ENCODE measurements around the gene WDR4. TPM values are rescaled to one million over a fixed set of nuclear protein-coding genes. Genes with fewer than 3 reads are reported as not detected.

Gene WDR4
- total and polyA plus RNA-seq, 9 of the 15 experiments (the other 6 are each of a cell fraction or from before 2014, with no cell fraction given): 5.4 to 95.4 (median 32.1) TPM

DNA sequence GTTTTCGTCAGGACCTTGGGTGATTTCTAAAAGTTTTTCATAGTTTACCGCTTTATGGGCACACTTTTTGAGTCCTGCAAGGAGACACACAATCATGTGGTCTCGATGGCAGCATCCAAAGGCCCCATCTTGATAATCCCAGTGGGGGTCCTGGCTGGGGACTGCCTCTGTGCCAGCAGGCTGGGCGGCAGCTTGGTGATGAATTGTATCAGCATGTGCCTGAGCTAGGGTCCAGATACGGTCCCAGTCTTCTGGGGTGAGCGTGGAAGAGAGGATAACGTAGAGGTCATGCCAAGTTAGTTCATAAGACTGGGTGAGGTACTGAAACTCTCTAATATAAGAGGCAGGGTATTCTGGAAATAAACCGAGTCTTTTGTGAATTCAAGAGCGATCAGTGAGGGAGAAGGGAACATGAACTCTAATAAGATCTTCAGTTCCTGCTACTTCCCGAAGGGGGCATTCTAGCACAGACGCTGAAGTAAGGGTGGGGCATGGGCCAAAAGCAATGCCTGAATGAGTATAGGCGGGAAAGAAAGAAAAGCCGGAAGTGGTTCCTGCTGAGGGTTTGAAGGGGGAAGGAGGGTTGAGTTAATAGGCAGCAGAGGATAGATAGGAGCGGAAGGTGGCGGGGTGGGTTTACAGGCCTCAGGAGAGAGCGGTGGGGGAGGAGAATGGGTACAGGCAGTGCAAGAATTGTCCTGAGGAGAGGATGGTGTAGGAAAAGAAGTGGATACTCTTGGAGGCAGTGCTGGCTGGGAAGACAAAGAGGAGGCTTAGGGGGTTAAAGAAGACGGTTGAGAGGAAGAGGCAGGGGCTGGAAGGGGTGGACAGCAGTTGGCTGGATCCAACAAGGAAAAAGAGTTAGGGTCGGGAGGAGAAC lies 44.5 kb upstream of the WDR4 start (continued):
- TF ChIP-seq SRSF9 (IDR thresholded peaks at IDR 0.05; ENCODE audit: borderline replicate concordance, low read depth, low read length) (no peak), HSF4 (CRISPR knock-in tag; IDR thresholded peaks at IDR 0.05; ENCODE audit: borderline replicate concordance) (no peak), CHD1 (IDR thresholded peaks at IDR 0.05; ENCODE audit: low read length) (no peak), RBM22 (IDR thresholded peaks at IDR 0.05; ENCODE audit: low read depth, low read length, poor library complexity, severe bottlenecking) (no peak), ZNF143 (CRISPR knock-in tag; IDR thresholded peaks at IDR 0.05) (no peak), ZKSCAN1 (IDR thresholded peaks at IDR 0.05; ENCODE audit: low read depth, low read length) (0 out of 2 replicates have a peak, but pooled peaks have one; percentile 31), RUNX1 (IDR thresholded peaks at IDR 0.05; ENCODE audit: low read depth) (no peak), HINFP (tag; conservative IDR thresholded peaks at IDR 0.05; ENCODE audit: low read depth) (0 out of 2 replicates have a peak, but pooled peaks have one; percentile 19), TAF1 (IDR thresholded peaks at IDR 0.05; ENCODE audit: control insufficient read depth, extremely low read depth, insufficient read depth, low read length, severe bottlenecking) (peak; percentile 49), KLF1 (tag; IDR thresholded peaks at IDR 0.05) (peak; percentile 74; the same call in 1 of the 2 replicates), ARHGAP35 (IDR thresholded peaks at IDR 0.05; ENCODE audit: partially characterized antibody) (peak; percentile 70), CEBPB (tag; IDR thresholded peaks at IDR 0.05) (no peak), LARP7 (IDR thresholded peaks at IDR 0.05) (peak; percentile 99), ARID4B (CRISPR knock-in tag; IDR thresholded peaks at IDR 0.05) (no peak)
- TF ChIP-seq, protein P1, sequence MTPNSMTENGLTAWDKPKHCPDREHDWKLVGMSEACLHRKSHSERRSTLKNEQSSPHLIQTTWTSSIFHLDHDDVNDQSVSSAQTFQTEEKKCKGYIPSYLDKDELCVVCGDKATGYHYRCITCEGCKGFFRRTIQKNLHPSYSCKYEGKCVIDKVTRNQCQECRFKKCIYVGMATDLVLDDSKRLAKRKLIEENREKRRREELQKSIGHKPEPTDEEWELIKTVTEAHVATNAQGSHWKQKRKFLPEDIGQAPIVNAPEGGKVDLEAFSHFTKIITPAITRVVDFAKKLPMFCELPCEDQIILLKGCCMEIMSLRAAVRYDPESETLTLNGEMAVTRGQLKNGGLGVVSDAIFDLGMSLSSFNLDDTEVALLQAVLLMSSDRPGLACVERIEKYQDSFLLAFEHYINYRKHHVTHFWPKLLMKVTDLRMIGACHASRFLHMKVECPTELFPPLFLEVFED (CRISPR knock-in tag; conservative IDR thresholded peaks at IDR 0.05): peak; percentile 92
- TF ChIP-seq, protein P2, sequence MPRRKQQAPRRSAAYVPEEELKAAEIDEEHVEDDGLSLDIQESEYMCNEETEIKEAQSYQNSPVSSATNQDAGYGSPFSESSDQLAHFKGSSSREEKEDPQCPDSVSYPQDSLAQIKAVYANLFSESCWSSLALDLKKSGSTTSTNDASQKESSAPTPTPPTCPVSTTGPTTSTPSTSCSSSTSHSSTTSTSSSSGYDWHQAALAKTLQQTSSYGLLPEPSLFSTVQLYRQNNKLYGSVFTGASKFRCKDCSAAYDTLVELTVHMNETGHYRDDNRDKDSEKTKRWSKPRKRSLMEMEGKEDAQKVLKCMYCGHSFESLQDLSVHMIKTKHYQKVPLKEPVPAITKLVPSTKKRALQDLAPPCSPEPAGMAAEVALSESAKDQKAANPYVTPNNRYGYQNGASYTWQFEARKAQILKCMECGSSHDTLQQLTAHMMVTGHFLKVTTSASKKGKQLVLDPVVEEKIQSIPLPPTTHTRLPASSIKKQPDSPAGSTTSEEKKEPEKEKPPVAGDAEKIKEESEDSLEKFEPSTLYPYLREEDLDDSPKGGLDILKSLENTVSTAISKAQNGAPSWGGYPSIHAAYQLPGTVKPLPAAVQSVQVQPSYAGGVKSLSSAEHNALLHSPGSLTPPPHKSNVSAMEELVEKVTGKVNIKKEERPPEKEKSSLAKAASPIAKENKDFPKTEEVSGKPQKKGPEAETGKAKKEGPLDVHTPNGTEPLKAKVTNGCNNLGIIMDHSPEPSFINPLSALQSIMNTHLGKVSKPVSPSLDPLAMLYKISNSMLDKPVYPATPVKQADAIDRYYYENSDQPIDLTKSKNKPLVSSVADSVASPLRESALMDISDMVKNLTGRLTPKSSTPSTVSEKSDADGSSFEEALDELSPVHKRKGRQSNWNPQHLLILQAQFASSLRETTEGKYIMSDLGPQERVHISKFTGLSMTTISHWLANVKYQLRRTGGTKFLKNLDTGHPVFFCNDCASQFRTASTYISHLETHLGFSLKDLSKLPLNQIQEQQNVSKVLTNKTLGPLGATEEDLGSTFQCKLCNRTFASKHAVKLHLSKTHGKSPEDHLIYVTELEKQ (CRISPR knock-in tag; IDR thresholded peaks at IDR 0.05): no peak
